Ascending aorta (tissue), 2 donors: ENCODE results near the gene C3orf18. TPM values are rescaled to one million over a fixed set of nuclear protein-coding genes. Genes with fewer than 3 reads are reported as not detected.
A peak's percentile ranks its signal among the peaks of the same experiment; 100 is the strongest.

ENCODE experiments used
- DNase-seq, 2 donors: peaks; one replicate each; pipeline ENCODE4 v3.0.0-alpha.2; 2019; ENCODE audit warnings: low spot score in 2 of 2
- H3K27ac ChIP-seq, 2 donors: fragments of 200-600 bp; sonication (generic); one replicate each; pipeline ENCODE4 v1.5.1; 2016 to 2017; ENCODE audit warnings: mild to moderate bottlenecking in 1 of 2
- H3K27me3 ChIP-seq: fragments of 200-600 bp; sonication (generic); one replicate; pipeline ENCODE4 v1.5.1; 2017
- H3K36me3 ChIP-seq, 2 donors: fragments of 200-600 bp; sonication (generic); one replicate each; pipeline ENCODE4 v1.5.1; 2016
- H3K4me1 ChIP-seq, 2 donors: fragments of 200-600 bp; sonication (generic); one replicate each; pipeline ENCODE4 v1.5.1; 2016 to 2017; ENCODE audit warnings: mild to moderate bottlenecking in 1 of 2
- H3K4me3 ChIP-seq, 2 donors: fragments of 200-600 bp; sonication (generic); one replicate each; pipeline ENCODE4 v1.5.1; 2016 to 2017; ENCODE audit warnings: mild to moderate bottlenecking in 1 of 2
- H3K9me3 ChIP-seq, 2 donors: fragments of 200-600 bp; sonication (generic); one replicate each; pipeline ENCODE4 v1.5.1; 2016
- intact Hi-C: fragments of 100-400 bp; cut with DNase I; formaldehyde crosslinking; loops from one replicate; pipeline ENCODE4 v1.15.1; 2023
- total RNA-seq: library from RNA; depleted of rRNA; stranded (reverse); fragments of >200 nt; gene quantifications from one replicate; pipeline ENCODE4 v1.1.0, GENCODE V29; 2016
- TF ChIP-seq, protein P1 (sequence below), 3 experiments: fragments of 200-600 bp in 2 of 3; fragments of 450-650 bp in 1 of 3; sonication (generic) in 2 of 3; IDR thresholded peaks; one replicate each; pipeline ENCODE4 v1.5.1; 2016 to 2019; ENCODE audit warnings: antibody characterized with exemption in 3 of 3, mild to moderate bottlenecking in 1 of 3, moderate library complexity in 1 of 3

C3orf18 gene
- total RNA-seq, 1 donor from 2014 or later: 29.5 TPM

DNA sequence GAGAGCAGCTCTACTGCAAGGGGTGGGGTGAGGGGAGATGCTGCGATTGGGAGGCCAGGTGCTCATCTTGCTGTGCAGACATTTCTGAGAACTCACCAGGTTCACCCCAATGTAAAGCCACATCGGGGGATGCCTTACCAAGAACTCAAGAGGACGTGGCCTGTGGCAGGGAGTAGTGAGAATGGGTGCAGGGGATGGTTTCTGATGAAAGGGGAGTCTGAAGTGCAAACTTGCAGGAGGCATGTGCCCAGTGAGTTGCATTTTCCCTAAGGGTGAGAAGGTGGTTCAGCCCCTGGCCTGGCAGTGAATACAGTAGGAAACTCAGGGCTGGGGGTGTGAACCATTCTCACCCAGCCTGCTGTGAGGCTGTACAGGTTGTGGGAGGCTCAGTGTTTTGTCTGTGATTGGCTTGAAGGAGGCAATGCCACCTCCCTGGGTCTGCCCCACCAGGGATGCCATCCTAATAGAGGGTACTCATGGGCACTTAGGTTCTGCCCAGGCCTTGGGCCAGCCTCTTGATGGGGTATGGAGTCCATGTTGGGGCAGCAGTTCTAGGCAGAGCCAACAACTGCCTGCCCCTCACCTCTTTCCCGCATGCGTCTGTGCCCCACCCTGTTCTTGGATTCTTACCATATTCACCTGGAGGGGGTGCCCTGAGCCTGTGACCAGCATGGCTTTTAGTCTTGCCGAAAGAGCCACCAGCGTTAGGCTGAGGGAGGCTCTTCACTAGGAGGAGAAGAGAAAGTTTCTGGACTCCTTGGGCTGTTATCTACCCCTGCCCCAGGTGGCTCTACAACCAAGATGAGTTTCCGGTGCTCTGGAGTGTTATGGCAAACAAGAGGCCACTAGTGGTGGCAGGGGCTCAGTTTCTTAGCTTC, 6.3 kb upstream of the C3orf18 start:
- Histone ChIP-seq H3K36me3 (peaks cover 9 to 29% of the 10 kb centered on the region in 2 donors), H3K9me3 (no peaks in the 10 kb centered on the region), H3K27ac (no peak overlapping the region), H3K4me3 (no peak overlapping the region), H3K4me1 (peaks cover 0 to 11% of the 10 kb centered on the region in 2 donors), H3K27me3 (no peaks in the 10 kb centered on the region)
- DNase-seq: no peak
- intact Hi-C loops: no loop called here
- TF ChIP-seq, protein P1, sequence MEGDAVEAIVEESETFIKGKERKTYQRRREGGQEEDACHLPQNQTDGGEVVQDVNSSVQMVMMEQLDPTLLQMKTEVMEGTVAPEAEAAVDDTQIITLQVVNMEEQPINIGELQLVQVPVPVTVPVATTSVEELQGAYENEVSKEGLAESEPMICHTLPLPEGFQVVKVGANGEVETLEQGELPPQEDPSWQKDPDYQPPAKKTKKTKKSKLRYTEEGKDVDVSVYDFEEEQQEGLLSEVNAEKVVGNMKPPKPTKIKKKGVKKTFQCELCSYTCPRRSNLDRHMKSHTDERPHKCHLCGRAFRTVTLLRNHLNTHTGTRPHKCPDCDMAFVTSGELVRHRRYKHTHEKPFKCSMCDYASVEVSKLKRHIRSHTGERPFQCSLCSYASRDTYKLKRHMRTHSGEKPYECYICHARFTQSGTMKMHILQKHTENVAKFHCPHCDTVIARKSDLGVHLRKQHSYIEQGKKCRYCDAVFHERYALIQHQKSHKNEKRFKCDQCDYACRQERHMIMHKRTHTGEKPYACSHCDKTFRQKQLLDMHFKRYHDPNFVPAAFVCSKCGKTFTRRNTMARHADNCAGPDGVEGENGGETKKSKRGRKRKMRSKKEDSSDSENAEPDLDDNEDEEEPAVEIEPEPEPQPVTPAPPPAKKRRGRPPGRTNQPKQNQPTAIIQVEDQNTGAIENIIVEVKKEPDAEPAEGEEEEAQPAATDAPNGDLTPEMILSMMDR (IDR thresholded peaks at IDR 0.05): no peak

DNA sequence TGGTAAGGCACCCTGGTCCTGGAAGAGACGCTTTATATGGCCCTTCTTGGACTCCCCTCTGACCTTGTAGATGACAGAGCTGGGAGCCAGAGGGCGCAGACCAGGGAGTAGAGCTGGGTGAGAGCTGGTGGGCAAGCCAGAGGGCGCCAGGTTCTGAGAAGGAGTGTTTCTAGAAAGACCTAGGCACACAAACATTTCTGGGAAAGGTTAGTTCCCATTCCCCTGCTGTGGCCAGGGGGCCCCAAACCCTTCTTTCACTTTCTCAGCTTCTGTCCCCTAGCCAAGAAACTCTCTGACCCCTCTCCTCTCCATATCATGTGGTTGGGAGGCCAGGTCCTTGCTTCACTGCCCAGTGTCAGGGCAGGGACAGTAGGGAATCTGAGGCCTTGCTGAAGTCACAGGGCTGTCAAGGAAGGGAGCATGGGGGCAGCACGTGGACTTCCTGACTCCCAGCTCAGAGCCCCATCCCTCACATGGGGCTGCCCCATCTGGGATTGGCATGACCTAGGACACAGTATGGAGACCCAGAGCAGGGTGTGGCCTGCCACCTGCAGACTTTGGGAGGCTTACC, 5.3 kb upstream of the C3orf18 start:
- DNase-seq: no peak
- intact Hi-C loops: loop anchor here (1.0 kb wide), 1 partner anchor 41 kb away; no protein-coding TSS in a partner anchor
- Histone ChIP-seq H3K4me3 (no peak overlapping the region), H3K27ac (no peak overlapping the region), H3K9me3 (no peaks in the 10 kb centered on the region), H3K27me3 (no peaks in the 10 kb centered on the region), H3K4me1 (peaks cover 0 to 11% of the 10 kb centered on the region in 2 donors), H3K36me3 (peaks cover 6 to 20% of the 10 kb centered on the region in 2 donors)
- TF ChIP-seq, protein P1 (IDR thresholded peaks at IDR 0.05): no peak

DNA sequence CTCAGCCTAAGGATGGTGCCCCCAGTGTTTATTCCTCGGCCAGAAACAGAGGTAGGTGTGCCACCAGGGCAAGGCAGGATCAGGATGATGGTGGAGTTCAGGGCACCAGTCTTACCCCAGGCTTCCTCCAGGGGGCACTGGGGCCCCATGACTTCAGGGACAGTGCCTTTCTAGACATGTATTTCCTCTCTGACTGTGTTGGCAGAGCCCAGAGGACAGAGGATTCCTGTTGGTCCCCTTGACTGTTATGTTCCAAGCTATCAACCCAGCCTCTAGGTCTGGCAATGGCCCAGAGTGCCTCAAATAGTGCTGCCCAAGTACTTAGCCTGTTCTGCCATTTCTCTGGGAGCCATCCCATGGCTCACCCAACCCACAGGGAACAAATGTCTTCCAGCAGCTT, 4.6 kb upstream of the C3orf18 start:
- H3K4me1 ChIP-seq: peaks cover 0 to 12% of the 10 kb centered on the region in 2 donors
- H3K27me3 ChIP-seq: no peaks in the 10 kb centered on the region
- H3K4me3 ChIP-seq: no peak overlapping the region
- no peaks in the 10 kb centered on the region for H3K9me3 ChIP-seq
- peaks cover 3 to 12% of the 10 kb centered on the region in 2 donors for H3K36me3 ChIP-seq
- TF ChIP-seq, protein P1 (IDR thresholded peaks at IDR 0.05): peak; percentile 89 to 92 (median 90)
- no peak overlapping the region for H3K27ac ChIP-seq
- DNase-seq: peak in 1 of 2 donors; percentile 87
- intact Hi-C loops: loop anchor here (1.0 kb wide), 1 partner anchor 42 kb away; no protein-coding TSS in a partner anchor

DNA sequence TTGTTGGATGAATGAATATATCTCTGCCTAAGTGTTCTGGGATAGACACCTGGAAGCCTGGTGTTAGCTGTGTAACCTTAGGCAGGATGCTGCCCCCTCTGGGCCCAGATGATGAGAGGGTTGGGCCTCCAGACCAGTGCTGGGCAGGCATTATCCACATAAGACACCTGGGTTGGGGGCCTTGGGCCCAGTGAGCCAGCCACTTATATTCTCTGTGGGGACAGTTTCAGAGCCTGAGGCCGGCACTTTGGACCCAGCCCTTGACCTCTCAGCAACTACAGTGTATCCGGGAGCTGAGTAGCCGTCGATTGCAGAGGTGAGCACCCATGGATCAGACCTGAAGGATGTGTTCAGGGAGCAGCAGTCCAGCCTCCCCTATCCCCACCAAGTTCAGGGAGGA, 3.9 kb upstream of the C3orf18 start:
- Histone ChIP-seq H3K9me3 (no peaks in the 10 kb centered on the region), H3K27me3 (no peaks in the 10 kb centered on the region), H3K36me3 (peaks cover 0 to 8% of the 10 kb centered on the region in 2 donors), H3K27ac (no peak overlapping the region), H3K4me3 (no peak overlapping the region), H3K4me1 (peaks cover 0 to 19% of the 10 kb centered on the region in 2 donors)
- TF ChIP-seq, protein P1 (IDR thresholded peaks at IDR 0.05): no peak
- DNase-seq: no peak
- intact Hi-C loops: no loop called here

DNA sequence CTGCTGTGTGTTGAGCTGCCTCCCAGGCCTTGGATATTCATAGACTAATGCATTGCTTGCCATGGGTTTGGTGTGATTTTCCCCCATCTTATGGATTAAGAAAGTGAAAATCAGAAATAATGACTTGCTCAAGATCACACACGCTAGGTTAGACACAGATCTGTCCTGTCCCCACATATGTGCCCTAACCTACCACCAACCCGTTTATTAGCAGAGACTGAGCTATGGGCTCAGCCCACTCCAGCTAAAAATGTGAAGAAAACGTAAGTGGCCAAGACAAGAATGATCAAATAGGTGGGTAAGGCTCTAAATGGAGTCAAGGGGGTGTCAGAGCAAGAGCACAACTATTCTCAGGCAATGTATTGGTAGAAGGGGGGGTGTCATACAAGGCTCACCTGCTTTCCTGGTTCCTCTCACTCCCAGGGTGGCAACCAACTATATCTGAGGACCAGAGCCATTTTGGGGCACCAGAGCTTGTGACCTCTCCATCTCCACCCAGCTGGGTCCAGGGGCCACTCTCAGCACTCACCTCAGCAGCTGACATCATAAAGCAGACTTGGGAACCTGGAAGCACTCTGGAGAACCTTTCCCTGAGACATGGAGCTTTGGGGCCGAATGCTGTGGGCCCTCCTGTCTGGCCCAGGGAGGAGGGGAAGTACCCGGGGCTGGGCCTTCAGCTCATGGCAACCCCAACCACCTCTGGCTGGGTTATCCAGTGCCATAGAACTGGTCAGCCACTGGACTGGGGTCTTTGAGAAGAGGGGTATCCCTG, 3.1 kb upstream of the C3orf18 start:
- intact Hi-C loops: no loop called here
- Histone ChIP-seq H3K4me1 (peaks cover 0 to 19% of the 10 kb centered on the region in 2 donors), H3K4me3 (peak overlapping the region; percentile 74 to 89), H3K36me3 (no peaks in the 10 kb centered on the region), H3K27me3 (no peaks in the 10 kb centered on the region), H3K27ac (peak overlapping the region in 1 of 2 donors; percentile 85), H3K9me3 (no peaks in the 10 kb centered on the region)
- TF ChIP-seq, protein P1 (IDR thresholded peaks at IDR 0.05): no peak
- DNase-seq: no peak
